ENCODE results near the gene MACROD2. TPM values are rescaled to one million over a fixed set of nuclear protein-coding genes. Genes with fewer than 3 reads are reported as not detected.

Gene MACROD2
- polyA plus RNA-seq, 1 donor, result 5.4 TPM

GRCh38 chr20:15239542-15240206 lies 1244.4 kb downstream of the MACROD2 start:
- no peak for DNase-seq
- H3K4me1 ChIP-seq (ENCODE audit: control insufficient read depth, insufficient read depth, low read length), result no peaks in the 10 kb centered on the region
- no peaks in the 10 kb centered on the region for H3K27me3 ChIP-seq (ENCODE audit: control insufficient read depth, insufficient read depth, low read length)
- no peaks in the 10 kb centered on the region for H3K36me3 ChIP-seq (ENCODE audit: control insufficient read depth, insufficient read depth, low read length)
- no peaks in the 10 kb centered on the region for H3K9me3 ChIP-seq (ENCODE audit: control insufficient read depth, low read depth, low read length)
- H3K4me3 ChIP-seq (ENCODE audit: low read length), result no peak overlapping the region
- H3K27ac ChIP-seq (ENCODE audit: low read length), result no peak overlapping the region
- WGBS (ENCODE audit: insufficient coverage, low lambda C conversion rate), result no CpG with 5 or more reads among the region's 3 CpGs

GRCh38 chr20:15240801-15241200 lies 1245.5 kb downstream of the MACROD2 start:
- Histone ChIP-seq H3K9me3 (ENCODE audit: control insufficient read depth, low read depth, low read length) (no peaks in the 10 kb centered on the region), H3K4me3 (ENCODE audit: low read length) (no peak overlapping the region), H3K36me3 (ENCODE audit: control insufficient read depth, insufficient read depth, low read length) (no peaks in the 10 kb centered on the region), H3K27ac (ENCODE audit: low read length) (no peak overlapping the region), H3K4me1 (ENCODE audit: control insufficient read depth, insufficient read depth, low read length) (no peaks in the 10 kb centered on the region), H3K27me3 (ENCODE audit: control insufficient read depth, insufficient read depth, low read length) (no peaks in the 10 kb centered on the region)
- DNase-seq, result no peak
- no CpG with 5 or more reads among the region's 1 CpG for WGBS (ENCODE audit: insufficient coverage, low lambda C conversion rate)

GRCh38 chr20:15241681-15242080 lies 1246.4 kb downstream of the MACROD2 start:
- no peak for DNase-seq
- Histone ChIP-seq H3K36me3 (ENCODE audit: control insufficient read depth, insufficient read depth, low read length) (no peaks in the 10 kb centered on the region), H3K9me3 (ENCODE audit: control insufficient read depth, low read depth, low read length) (no peaks in the 10 kb centered on the region), H3K4me3 (ENCODE audit: low read length) (no peak overlapping the region), H3K27ac (ENCODE audit: low read length) (no peak overlapping the region), H3K4me1 (ENCODE audit: control insufficient read depth, insufficient read depth, low read length) (no peaks in the 10 kb centered on the region), H3K27me3 (ENCODE audit: control insufficient read depth, insufficient read depth, low read length) (no peaks in the 10 kb centered on the region)

- DNase-seq, result no peak
- Histone ChIP-seq H3K36me3 (ENCODE audit: control insufficient read depth, insufficient read depth, low read length) (no peaks in the 10 kb centered on the region), H3K27ac (ENCODE audit: low read length) (no peak overlapping the region), H3K4me3 (ENCODE audit: low read length) (no peak overlapping the region), H3K27me3 (ENCODE audit: control insufficient read depth, insufficient read depth, low read length) (no peaks in the 10 kb centered on the region), H3K9me3 (ENCODE audit: control insufficient read depth, low read depth, low read length) (no peaks in the 10 kb centered on the region), H3K4me1 (ENCODE audit: control insufficient read depth, insufficient read depth, low read length) (no peaks in the 10 kb centered on the region)
- WGBS (ENCODE audit: insufficient coverage, low lambda C conversion rate), result 100% methylated on average over 1 of the region's 3 CpGs
Observed at GRCh38 chr20:15242773-15243172, 1247.5 kb downstream of the MACROD2 start.

DNA sequence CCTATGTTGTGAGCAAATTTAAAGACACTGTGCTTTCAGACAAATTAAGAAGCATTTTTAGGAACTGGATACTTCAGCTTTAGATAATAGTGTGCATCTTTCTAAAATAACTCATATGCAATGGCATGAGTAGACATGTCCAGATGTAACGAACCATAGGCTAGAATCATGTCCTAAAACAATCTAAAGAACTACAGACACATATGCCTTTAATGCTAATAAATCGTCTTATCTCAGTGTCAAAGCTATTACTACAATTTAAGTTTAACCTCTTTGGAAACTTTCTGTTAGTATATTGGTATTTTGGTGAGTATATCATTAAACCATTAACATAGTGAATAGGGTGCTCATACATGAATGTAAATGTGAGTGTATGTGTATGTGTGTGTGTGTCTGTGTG lies 1250.6 kb downstream of the MACROD2 start:
- no peaks in the 10 kb centered on the region for H3K36me3 ChIP-seq (ENCODE audit: control insufficient read depth, insufficient read depth, low read length)
- no peak overlapping the region for H3K4me3 ChIP-seq (ENCODE audit: low read length)
- no peak for DNase-seq
- 100% methylated on average over 1 of the region's 2 CpGs for WGBS (ENCODE audit: insufficient coverage, low lambda C conversion rate)
- no peak overlapping the region for H3K27ac ChIP-seq (ENCODE audit: low read length)
- H3K4me1 ChIP-seq (ENCODE audit: control insufficient read depth, insufficient read depth, low read length), result no peaks in the 10 kb centered on the region
- no peaks in the 10 kb centered on the region for H3K27me3 ChIP-seq (ENCODE audit: control insufficient read depth, insufficient read depth, low read length)
- H3K9me3 ChIP-seq (ENCODE audit: control insufficient read depth, low read depth, low read length), result no peaks in the 10 kb centered on the region

DNA sequence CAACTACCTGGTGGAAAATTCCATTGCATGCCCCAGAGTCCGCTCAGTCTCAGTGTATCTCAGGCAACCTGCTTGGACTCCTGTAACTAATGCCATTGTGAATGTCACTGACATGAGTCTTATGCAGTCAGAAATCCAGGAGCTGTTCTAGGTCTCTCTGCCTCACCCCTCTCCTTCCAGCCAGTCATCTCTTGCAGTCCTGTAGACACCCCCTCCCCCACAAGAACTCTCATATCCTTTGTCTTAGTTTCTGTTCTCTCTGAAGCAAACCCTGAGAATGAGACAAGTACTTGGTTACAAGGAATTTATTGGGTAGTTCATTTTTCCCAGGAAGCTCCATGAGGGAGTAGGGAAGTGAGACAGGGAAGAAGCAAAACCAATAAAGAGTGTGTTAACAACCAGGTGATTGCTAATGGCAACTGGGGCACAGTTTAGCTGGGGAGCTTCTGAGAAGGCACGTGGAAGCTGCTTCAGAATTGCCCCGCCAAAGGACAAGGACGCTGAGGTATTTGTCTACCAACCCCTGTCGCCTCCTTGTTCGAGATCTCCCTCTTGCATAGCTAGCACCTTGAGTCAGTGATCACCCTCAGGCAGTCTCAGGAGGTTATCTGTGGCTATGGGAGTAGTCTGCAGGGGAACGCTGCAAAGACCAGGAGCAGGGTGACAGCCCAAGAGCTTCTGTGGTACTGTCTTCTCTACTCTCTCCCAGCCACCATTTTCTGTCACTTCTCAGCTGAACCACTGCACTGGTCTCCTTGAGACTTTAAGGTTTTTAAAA lies 1253.5 kb downstream of the MACROD2 start:
- Histone ChIP-seq H3K27me3 (ENCODE audit: control insufficient read depth, insufficient read depth, low read length) (no peaks in the 10 kb centered on the region), H3K9me3 (ENCODE audit: control insufficient read depth, low read depth, low read length) (no peaks in the 10 kb centered on the region), H3K4me1 (ENCODE audit: control insufficient read depth, insufficient read depth, low read length) (no peaks in the 10 kb centered on the region), H3K27ac (ENCODE audit: low read length) (no peak overlapping the region), H3K36me3 (ENCODE audit: control insufficient read depth, insufficient read depth, low read length) (no peaks in the 10 kb centered on the region), H3K4me3 (ENCODE audit: low read length) (no peak overlapping the region)
- DNase-seq, result peak in 1 of 2 donors; percentile 14
- no CpG with 5 or more reads among the region's 7 CpGs for WGBS (ENCODE audit: insufficient coverage, low lambda C conversion rate)

DNA sequence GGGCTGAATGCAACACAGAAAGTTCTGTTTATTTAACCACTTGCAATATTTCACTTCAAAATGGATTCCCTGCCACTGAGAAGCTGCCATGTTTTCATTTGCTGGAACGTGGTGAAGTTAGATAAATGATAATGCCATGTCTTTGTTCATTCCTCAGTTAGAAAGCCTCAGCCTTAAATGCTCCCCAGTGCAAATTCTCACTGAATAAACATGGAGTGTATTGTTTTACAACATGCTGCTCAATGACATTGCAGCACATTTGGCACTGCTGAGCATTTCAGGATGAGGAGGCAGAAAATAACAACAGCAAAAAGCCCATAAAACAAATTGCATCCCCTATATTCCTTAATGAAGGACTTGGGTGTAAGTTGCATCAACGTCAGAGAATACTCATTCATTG lies 1255.9 kb downstream of the MACROD2 start:
- Histone ChIP-seq H3K9me3 (ENCODE audit: control insufficient read depth, low read depth, low read length) (no peaks in the 10 kb centered on the region), H3K27ac (ENCODE audit: low read length) (no peak overlapping the region), H3K36me3 (ENCODE audit: control insufficient read depth, insufficient read depth, low read length) (no peaks in the 10 kb centered on the region), H3K4me3 (ENCODE audit: low read length) (no peak overlapping the region), H3K27me3 (ENCODE audit: control insufficient read depth, insufficient read depth, low read length) (no peaks in the 10 kb centered on the region), H3K4me1 (ENCODE audit: control insufficient read depth, insufficient read depth, low read length) (no peaks in the 10 kb centered on the region)
- DNase-seq, result no peak
- no CpG with 5 or more reads among the region's 2 CpGs for WGBS (ENCODE audit: insufficient coverage, low lambda C conversion rate)

DNA sequence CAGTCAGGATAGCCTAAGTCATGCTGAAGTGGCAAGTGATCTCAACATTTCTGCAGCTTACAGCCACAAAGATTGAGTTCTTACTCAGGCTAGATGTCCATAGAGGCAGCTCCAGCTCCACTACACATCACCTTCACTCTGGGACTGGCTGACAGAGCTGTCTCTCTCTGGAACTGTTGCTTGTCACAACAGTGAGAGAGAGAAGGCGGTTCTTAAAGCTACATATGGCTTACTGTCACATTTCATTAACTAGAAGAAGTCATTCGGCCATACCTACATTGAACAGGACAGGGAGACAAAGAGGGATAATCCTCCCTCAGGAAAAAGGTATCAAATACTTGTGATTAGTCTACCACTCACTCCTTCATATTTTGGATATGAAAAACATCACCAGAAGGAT lies 1257.0 kb downstream of the MACROD2 start:
- DNase-seq, result no peak

DNA sequence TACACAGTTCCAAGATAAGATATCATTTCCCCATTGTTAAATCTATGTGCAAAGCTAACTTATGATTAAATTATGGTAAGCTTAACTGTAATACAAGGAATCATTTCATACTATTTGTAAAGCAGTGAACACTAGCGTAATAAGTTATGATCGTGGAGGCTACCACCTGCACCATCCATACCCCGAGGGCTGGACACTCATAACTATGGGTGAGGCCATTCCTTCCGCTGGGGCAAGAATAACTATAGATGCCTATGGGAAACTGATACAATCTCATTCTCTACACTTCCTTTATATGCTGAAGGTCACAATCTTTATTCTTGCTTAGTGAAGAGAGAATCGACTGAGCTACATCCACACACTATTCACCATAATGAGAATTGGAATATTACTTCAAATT lies 1258.1 kb downstream of the MACROD2 start:
- Histone ChIP-seq H3K27me3 (ENCODE audit: control insufficient read depth, insufficient read depth, low read length) (no peaks in the 10 kb centered on the region), H3K9me3 (ENCODE audit: control insufficient read depth, low read depth, low read length) (no peaks in the 10 kb centered on the region), H3K4me3 (ENCODE audit: low read length) (no peak overlapping the region), H3K4me1 (ENCODE audit: control insufficient read depth, insufficient read depth, low read length) (no peaks in the 10 kb centered on the region), H3K27ac (ENCODE audit: low read length) (no peak overlapping the region), H3K36me3 (ENCODE audit: control insufficient read depth, insufficient read depth, low read length) (no peaks in the 10 kb centered on the region)
- DNase-seq, result no peak
- no CpG with 5 or more reads among the region's 5 CpGs for WGBS (ENCODE audit: insufficient coverage, low lambda C conversion rate)

More for the DNA sequence above, 1257.0 kb downstream of the MACROD2 start:
- H3K4me3 ChIP-seq (ENCODE audit: low read length), result no peak overlapping the region
- WGBS (ENCODE audit: insufficient coverage, low lambda C conversion rate), result no CpG with 5 or more reads among the region's 2 CpGs
- no peaks in the 10 kb centered on the region for H3K27me3 ChIP-seq (ENCODE audit: control insufficient read depth, insufficient read depth, low read length)
- no peaks in the 10 kb centered on the region for H3K4me1 ChIP-seq (ENCODE audit: control insufficient read depth, insufficient read depth, low read length)
- H3K36me3 ChIP-seq (ENCODE audit: control insufficient read depth, insufficient read depth, low read length), result no peaks in the 10 kb centered on the region
- no peak overlapping the region for H3K27ac ChIP-seq (ENCODE audit: low read length)
- H3K9me3 ChIP-seq (ENCODE audit: control insufficient read depth, low read depth, low read length), result no peaks in the 10 kb centered on the region

- Histone ChIP-seq H3K27me3 (ENCODE audit: control insufficient read depth, insufficient read depth, low read length) (no peaks in the 10 kb centered on the region), H3K4me3 (ENCODE audit: low read length) (no peak overlapping the region), H3K27ac (ENCODE audit: low read length) (no peak overlapping the region), H3K9me3 (ENCODE audit: control insufficient read depth, low read depth, low read length) (no peaks in the 10 kb centered on the region), H3K4me1 (ENCODE audit: control insufficient read depth, insufficient read depth, low read length) (no peaks in the 10 kb centered on the region), H3K36me3 (ENCODE audit: control insufficient read depth, insufficient read depth, low read length) (no peaks in the 10 kb centered on the region)
- 81% methylated on average over 3 of the region's 6 CpGs for WGBS (ENCODE audit: insufficient coverage, low lambda C conversion rate)
- no peak for DNase-seq
Observed at GRCh38 chr20:15256676-15257568, 1261.6 kb downstream of the MACROD2 start.
